CD14-positive monocyte (primary cell): Measurements from ENCODE around the gene RPS19. TPM values are rescaled to one million over a fixed set of nuclear protein-coding genes. Genes with fewer than 3 reads are reported as not detected.

Source experiments
- DNase-seq, 3 donors: peaks; one replicate each; pipeline ENCODE4 v3.0.0-alpha.2; 2011 to 2022
- H2AFZ ChIP-seq: 2 replicates; pipeline ENCODE4 v1.6.0; 2012; ENCODE audit warnings: mild to moderate bottlenecking, low read depth, low read length, inconsistent platforms; ENCODE audit not compliant: insufficient read depth, poor library complexity, severe bottlenecking
- H3K27ac ChIP-seq, 2 donors: 1 replicate in 1 of 2; 2 replicates in 1 of 2; pipeline ENCODE4 v1.5.1; 2012 to 2013; ENCODE audit warnings: low read length in 2 of 2, control low read depth in 1 of 2, inconsistent platforms in 1 of 2, low read depth in 1 of 2, mild to moderate bottlenecking in 1 of 2
- H3K27me3 ChIP-seq, 2 donors: one replicate each; pipeline versions ENCODE4 v1.6.0 to v1.6.1; 2011 to 2013; ENCODE audit warnings: low read length in 2 of 2; ENCODE audit not compliant: control insufficient read depth in 2 of 2, insufficient read depth in 2 of 2
- H3K36me3 ChIP-seq, 2 donors: replicated peaks in 1 of 2; 1 replicate in 1 of 2; 2 replicates in 1 of 2; pipeline versions ENCODE4 v1.5.1 to v1.6.1; 2012 to 2013; ENCODE audit warnings: low read length in 2 of 2, control low read depth in 1 of 2, inconsistent platforms in 1 of 2, mild to moderate bottlenecking in 1 of 2; ENCODE audit not compliant: insufficient read depth in 2 of 2, control insufficient read depth in 1 of 2
- H3K4me1 ChIP-seq, 2 donors: 1 replicate in 1 of 2; 2 replicates in 1 of 2; pipeline versions ENCODE4 v1.5.1 to v1.6.1; 2012 to 2013; ENCODE audit warnings: low read length in 2 of 2, control low read depth in 1 of 2, inconsistent platforms in 1 of 2, mild to moderate bottlenecking in 1 of 2, moderate library complexity in 1 of 2; ENCODE audit not compliant: insufficient read depth in 2 of 2, control insufficient read depth in 1 of 2
- H3K4me2 ChIP-seq: replicated peaks from 2 replicates; pipeline ENCODE3; 2012; ENCODE audit warnings: low read length, moderate library complexity, mild to moderate bottlenecking; ENCODE audit not compliant: poor library complexity, severe bottlenecking; ENCODE audit errors: extremely low read depth
- H3K4me3 ChIP-seq, 3 experiments: fragments of 200-600 bp in 1 of 3; sonication (generic) in 1 of 3; replicated peaks in 1 of 3; 1 replicate in 2 of 3; 2 replicates in 1 of 3; pipeline ENCODE4 v1.5.1; 2011 to 2013; ENCODE audit warnings: low read length in 3 of 3, mild to moderate bottlenecking in 3 of 3, control low read depth in 2 of 3, low read depth in 2 of 3, inconsistent platforms in 1 of 3, moderate library complexity in 1 of 3
- H3K79me2 ChIP-seq: 2 replicates; pipeline ENCODE4 v1.6.0; 2012; ENCODE audit warnings: mild to moderate bottlenecking, control low read depth, inconsistent platforms, low read length, moderate library complexity; ENCODE audit not compliant: insufficient read depth
- H3K9ac ChIP-seq: 2 replicates; pipeline ENCODE4 v1.6.0; 2017; ENCODE audit warnings: low read length, mild to moderate bottlenecking; ENCODE audit not compliant: insufficient read depth, poor library complexity, severe bottlenecking
- H3K9me3 ChIP-seq, 2 donors: replicated peaks in 1 of 2; 1 replicate in 1 of 2; 2 replicates in 1 of 2; pipeline versions ENCODE4 v1.5.1 to v1.6.1; 2012 to 2013; ENCODE audit warnings: low read length in 2 of 2, control low read depth in 1 of 2; ENCODE audit not compliant: control insufficient read depth in 1 of 2, insufficient read depth in 1 of 2
- H4K20me1 ChIP-seq: 2 replicates; pipeline ENCODE4 v1.6.0; 2012; ENCODE audit warnings: mild to moderate bottlenecking, low read length, control low read depth, moderate library complexity; ENCODE audit not compliant: insufficient read depth
- H3K27ac Mint-ChIP-seq, 7 donors: one replicate each; pipeline ENCODE4 v1.8.0; 2020; ENCODE audit warnings: mild to moderate bottlenecking in 7 of 7, mixed read lengths in 7 of 7, moderate library complexity in 6 of 7, inconsistent platforms in 2 of 7
- H3K27me3 Mint-ChIP-seq, 3 donors: one replicate each; pipeline ENCODE4 v1.8.0; 2021 to 2022; ENCODE audit warnings: low read depth in 3 of 3, mild to moderate bottlenecking in 3 of 3, mixed read lengths in 3 of 3, moderate library complexity in 3 of 3, inconsistent platforms in 1 of 3
- H3K36me3 Mint-ChIP-seq, 2 donors: one replicate each; pipeline ENCODE4 v1.8.0; 2020; ENCODE audit warnings: mixed read lengths in 2 of 2, inconsistent platforms in 1 of 2, mild to moderate bottlenecking in 1 of 2
- H3K4me1 Mint-ChIP-seq: one replicate; pipeline ENCODE4 v1.8.0; 2020; ENCODE audit warnings: mild to moderate bottlenecking, mixed read lengths
- H3K4me3 Mint-ChIP-seq, 2 donors: one replicate each; pipeline ENCODE4 v1.8.0; 2020; ENCODE audit warnings: mild to moderate bottlenecking in 2 of 2, mixed read lengths in 2 of 2, moderate library complexity in 1 of 2
- H3K9me3 Mint-ChIP-seq, 7 donors: one replicate each; pipeline ENCODE4 v1.8.0; 2020 to 2022; ENCODE audit warnings: mixed read lengths in 7 of 7, mild to moderate bottlenecking in 6 of 7, moderate library complexity in 6 of 7, inconsistent platforms in 2 of 7
- WGBS: methylation state at CpG from one replicate; pipeline ENCODE4 v1.1.5; 2013; ENCODE audit warnings: missing lambda C conversion rate; ENCODE audit not compliant: insufficient coverage; 5-methylcytosine and 5-hydroxymethylcytosine counted together
- intact Hi-C, 2 donors: fragments of 100-400 bp; cut with micrococcal nuclease; formaldehyde crosslinking; loops; one replicate each; pipeline versions ENCODE4 v1.15.0 to v1.15.1; 2023
- polyA plus RNA-seq, 3 donors: library from polyadenylated mRNA; depleted of rRNA in 1 of 3; unstranded in 2 of 3; stranded (reverse) in 1 of 3; fragments of 300-500 nt in 2 of 3; fragments of >200 nt in 1 of 3; fragmentation: Illumina TruSeq in 2 of 3; gene quantifications; 1 replicate in 2 of 3; 2 replicates in 1 of 3; pipeline ENCODE4 v1.2.3, GENCODE V29; 2012 to 2021
- TF ChIP-seq, protein P1 (sequence below): fragments of 200-600 bp; IDR thresholded peaks from one replicate; pipeline ENCODE4 v1.8.0; 2022; ENCODE audit warnings: antibody characterized with exemption, mild to moderate bottlenecking

The RPS19 gene
- polyA plus RNA-seq, 3 donors: 1,234 to 2,117 (median 1,424) TPM

DNA sequence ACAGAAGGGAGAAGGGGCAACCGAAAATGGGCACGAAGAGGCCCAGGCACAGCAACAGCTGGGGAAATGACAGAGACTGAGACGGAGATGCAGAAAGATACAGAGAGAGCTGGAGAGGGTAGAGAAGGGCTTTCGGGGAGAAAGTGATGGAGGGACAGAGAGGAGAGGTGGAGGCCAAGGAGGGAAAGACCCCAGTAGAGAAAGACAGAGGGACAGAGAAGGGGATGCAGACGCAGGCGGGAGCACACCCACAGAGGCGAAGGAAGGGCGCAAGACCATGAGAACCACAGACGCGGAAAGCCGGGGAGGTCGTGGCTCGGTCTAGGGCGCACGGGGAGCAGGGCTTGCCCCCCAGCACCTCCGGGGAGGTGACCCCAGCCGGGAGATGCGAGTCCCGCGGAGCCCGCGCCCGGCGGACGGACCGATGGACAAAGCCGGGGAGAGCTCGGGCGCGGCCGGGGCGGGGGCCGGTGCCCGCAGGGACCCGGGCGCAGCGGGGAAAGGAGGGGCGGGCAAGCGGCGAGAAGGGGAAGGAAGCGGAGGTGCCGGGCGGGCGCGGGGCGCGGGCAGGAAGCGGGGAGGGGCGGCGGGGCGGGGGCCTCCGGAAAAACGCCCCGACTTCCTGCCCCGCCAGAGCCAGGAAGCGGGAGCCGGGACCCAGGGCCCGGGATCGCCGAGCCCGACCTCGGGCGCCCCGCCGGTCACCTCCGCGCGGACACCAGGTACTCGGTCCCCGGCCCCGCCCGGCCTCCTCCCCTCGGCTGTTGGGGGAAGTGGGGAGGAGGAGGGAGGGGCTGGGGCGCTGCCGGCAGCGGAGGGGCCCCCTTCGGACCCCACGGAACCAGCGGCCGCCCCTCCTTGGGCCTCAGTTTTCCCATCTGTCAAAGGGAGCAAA lies 22.8 kb downstream of the RPS19 start, which contains the start of gene ARHGEF1:
Gene ARHGEF1 (plus strand): TSS at position 617 of the 895 bp plus-strand sequence. CDS start 4,899 bp downstream, outside the sequence.
- under 1% methylated on average over 50 of the region's 80 CpGs for WGBS
- Histone ChIP-seq H3K27me3 (no peaks in the 10 kb centered on the region), H3K4me3 (peak within 1 kb of the TSS; percentile 75 to 98 (median 98)), H3K4me2 (peak within 1 kb of the TSS; percentile 96), H2AFZ (peak within 1 kb of the TSS; percentile 84), H3K9me3 (no peaks in the 10 kb centered on the region), H3K36me3 (peaks cover 4 to 20% of the 10 kb centered on the region in 2 donors), H3K27ac (peak within 1 kb of the TSS; percentile 86), H4K20me1 (peaks cover 37% of the 10 kb centered on the region), H3K79me2 (peaks cover 48% of the 10 kb centered on the region), H3K4me1 (peaks cover 62 to 77% of the 10 kb centered on the region in 2 donors), H3K9ac (peak within 1 kb of the TSS; percentile 80)
- peak in 2 of 3 donors; percentile 52 to 55 for DNase-seq
- intact Hi-C loops: loop anchor here (2.0 to 5.0 kb wide), 3 partner anchors 22 to 74 kb away; partner anchors contain the start of genes RPS19 (in 2 of the 2) and RABAC1 (in 1 of the 2)
- Mint-ChIP-seq H3K27me3 (peaks cover 0 to 1% (median 0%) of the 10 kb centered on the region in 3 donors), H3K36me3 (peaks cover 11 to 17% of the 10 kb centered on the region in 2 donors), H3K27ac (peak within 1 kb of the TSS; percentile 92 to 98 (median 95)), H3K4me1 (peaks cover 59% of the 10 kb centered on the region), H3K9me3 (peaks cover 0 to 2% (median 0%) of the 10 kb centered on the region in 7 donors), H3K4me3 (peak within 1 kb of the TSS; percentile 92 to 99)
- TF ChIP-seq, protein P1, sequence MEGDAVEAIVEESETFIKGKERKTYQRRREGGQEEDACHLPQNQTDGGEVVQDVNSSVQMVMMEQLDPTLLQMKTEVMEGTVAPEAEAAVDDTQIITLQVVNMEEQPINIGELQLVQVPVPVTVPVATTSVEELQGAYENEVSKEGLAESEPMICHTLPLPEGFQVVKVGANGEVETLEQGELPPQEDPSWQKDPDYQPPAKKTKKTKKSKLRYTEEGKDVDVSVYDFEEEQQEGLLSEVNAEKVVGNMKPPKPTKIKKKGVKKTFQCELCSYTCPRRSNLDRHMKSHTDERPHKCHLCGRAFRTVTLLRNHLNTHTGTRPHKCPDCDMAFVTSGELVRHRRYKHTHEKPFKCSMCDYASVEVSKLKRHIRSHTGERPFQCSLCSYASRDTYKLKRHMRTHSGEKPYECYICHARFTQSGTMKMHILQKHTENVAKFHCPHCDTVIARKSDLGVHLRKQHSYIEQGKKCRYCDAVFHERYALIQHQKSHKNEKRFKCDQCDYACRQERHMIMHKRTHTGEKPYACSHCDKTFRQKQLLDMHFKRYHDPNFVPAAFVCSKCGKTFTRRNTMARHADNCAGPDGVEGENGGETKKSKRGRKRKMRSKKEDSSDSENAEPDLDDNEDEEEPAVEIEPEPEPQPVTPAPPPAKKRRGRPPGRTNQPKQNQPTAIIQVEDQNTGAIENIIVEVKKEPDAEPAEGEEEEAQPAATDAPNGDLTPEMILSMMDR: no peak

DNA sequence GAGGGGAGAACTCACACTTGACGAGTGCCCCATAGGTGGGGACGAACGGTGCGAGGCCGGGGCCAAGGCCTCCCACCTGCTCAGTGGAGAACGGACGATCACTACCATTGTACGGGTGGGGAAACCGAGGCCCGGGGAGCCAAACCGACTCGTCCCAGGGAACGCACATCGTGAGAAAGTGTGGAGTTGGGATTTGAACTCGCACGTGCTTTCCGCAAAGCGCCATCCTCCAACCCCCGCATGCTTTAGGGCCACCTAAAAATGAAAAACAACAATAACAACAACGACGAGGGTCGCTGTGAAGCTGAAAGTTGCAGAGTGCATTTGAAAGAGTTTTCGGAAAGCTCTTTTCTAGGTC lies 23.4 kb downstream of the RPS19 start:
- Histone ChIP-seq H3K27ac (peak overlapping the region; percentile 86), H3K4me2 (peak overlapping the region; percentile 96), H3K36me3 (peaks cover 7 to 26% of the 10 kb centered on the region in 2 donors), H3K27me3 (no peaks in the 10 kb centered on the region), H2AFZ (peak overlapping the region; percentile 84), H3K4me1 (peaks cover 56 to 75% of the 10 kb centered on the region in 2 donors), H3K9me3 (no peaks in the 10 kb centered on the region), H4K20me1 (peaks cover 43% of the 10 kb centered on the region), H3K9ac (peak overlapping the region; percentile 80), H3K79me2 (peaks cover 54% of the 10 kb centered on the region), H3K4me3 (peak overlapping the region; percentile 75 to 98 (median 98))
- H3K4me1 Mint-ChIP-seq: peaks cover 56% of the 10 kb centered on the region
- H3K9me3 Mint-ChIP-seq: peaks cover 0 to 2% (median 0%) of the 10 kb centered on the region in 7 donors
- under 1% methylated on average over 8 of the region's 23 CpGs for WGBS
- H3K27ac Mint-ChIP-seq: peak overlapping the region; percentile 89 to 98 (median 95)
- intact Hi-C loops: loop anchor here (2.0 to 5.0 kb wide), 3 partner anchors 23 to 74 kb away; partner anchors contain the start of genes RPS19 (in 2 of the 2) and RABAC1 (in 1 of the 2)
- no peak for DNase-seq
- peak overlapping the region; percentile 92 to 97 for H3K4me3 Mint-ChIP-seq
- TF ChIP-seq, protein P1: no peak
- H3K27me3 Mint-ChIP-seq: peaks cover 0 to 1% (median 1%) of the 10 kb centered on the region in 3 donors
- H3K36me3 Mint-ChIP-seq: peaks cover 15 to 23% of the 10 kb centered on the region in 2 donors
